Measurements from ENCODE around the gene RXRG. TPM values are rescaled to one million over a fixed set of nuclear protein-coding genes. Genes with fewer than 3 reads are reported as not detected.

RXRG gene
- total RNA-seq, 1 donor = not detected

- TF ChIP-seq CTCF (IDR thresholded peaks at IDR 0.05; ENCODE audit: insufficient read depth, low read depth, low read length) = no peak
- no peak for DNase-seq (ENCODE audit: low read depth)
- no peak overlapping the region for H3K4me3 ChIP-seq (ENCODE audit: low read depth, low read length)
Measured at GRCh38 chr1:165483412-165483811, 38.5 kb upstream of the RXRG start.

- no peak overlapping the region for H3K4me3 ChIP-seq (ENCODE audit: low read depth, low read length)
- no peak for TF ChIP-seq CTCF (IDR thresholded peaks at IDR 0.05; ENCODE audit: insufficient read depth, low read depth, low read length)
- peak; percentile 84 for DNase-seq (ENCODE audit: low read depth)
Measured at GRCh38 chr1:165481820-165482532, 37.0 kb upstream of the RXRG start.

GRCh38 chr1:165476776-165477175, 31.9 kb upstream of the RXRG start:
- no peak for TF ChIP-seq CTCF (IDR thresholded peaks at IDR 0.05; ENCODE audit: insufficient read depth, low read depth, low read length)
- DNase-seq (ENCODE audit: low read depth) = no peak
- H3K4me3 ChIP-seq (ENCODE audit: low read depth, low read length) = no peak overlapping the region

- DNase-seq (ENCODE audit: low read depth) = no peak
- TF ChIP-seq CTCF (IDR thresholded peaks at IDR 0.05; ENCODE audit: insufficient read depth, low read depth, low read length) = no peak
- no peak overlapping the region for H3K4me3 ChIP-seq (ENCODE audit: low read depth, low read length)
Measured at GRCh38 chr1:165474196-165474595, 29.3 kb upstream of the RXRG start.

GRCh38 chr1:165473081-165473480, 28.2 kb upstream of the RXRG start:
- no peak for DNase-seq (ENCODE audit: low read depth)
- no peak for TF ChIP-seq CTCF (IDR thresholded peaks at IDR 0.05; ENCODE audit: insufficient read depth, low read depth, low read length)
- no peak overlapping the region for H3K4me3 ChIP-seq (ENCODE audit: low read depth, low read length)

- H3K4me3 ChIP-seq (ENCODE audit: low read depth, low read length) = no peak overlapping the region
- TF ChIP-seq CTCF (IDR thresholded peaks at IDR 0.05; ENCODE audit: insufficient read depth, low read depth, low read length) = no peak
- DNase-seq (ENCODE audit: low read depth) = no peak
Measured at GRCh38 chr1:165468726-165469249, 23.9 kb upstream of the RXRG start.

GRCh38 chr1:165468253-165468652, 23.3 kb upstream of the RXRG start:
- no peak for TF ChIP-seq CTCF (IDR thresholded peaks at IDR 0.05; ENCODE audit: insufficient read depth, low read depth, low read length)
- H3K4me3 ChIP-seq (ENCODE audit: low read depth, low read length) = no peak overlapping the region

More at GRCh38 chr1:165468253-165468652, 23.3 kb upstream of the RXRG start:
- DNase-seq (ENCODE audit: low read depth) = no peak
